CD4-positive, alpha-beta T cell treated with Interleukin-6 at 100 ng/mL for 8 hours (primary cell): ENCODE data around the gene SLC16A3.

Experiments
- DNase-seq: peaks from one replicate; pipeline ENCODE4 v3.0.0-alpha.2; 2020; ENCODE audit warnings: mixed read lengths, low spot score

Gene SLC16A3

DNA sequence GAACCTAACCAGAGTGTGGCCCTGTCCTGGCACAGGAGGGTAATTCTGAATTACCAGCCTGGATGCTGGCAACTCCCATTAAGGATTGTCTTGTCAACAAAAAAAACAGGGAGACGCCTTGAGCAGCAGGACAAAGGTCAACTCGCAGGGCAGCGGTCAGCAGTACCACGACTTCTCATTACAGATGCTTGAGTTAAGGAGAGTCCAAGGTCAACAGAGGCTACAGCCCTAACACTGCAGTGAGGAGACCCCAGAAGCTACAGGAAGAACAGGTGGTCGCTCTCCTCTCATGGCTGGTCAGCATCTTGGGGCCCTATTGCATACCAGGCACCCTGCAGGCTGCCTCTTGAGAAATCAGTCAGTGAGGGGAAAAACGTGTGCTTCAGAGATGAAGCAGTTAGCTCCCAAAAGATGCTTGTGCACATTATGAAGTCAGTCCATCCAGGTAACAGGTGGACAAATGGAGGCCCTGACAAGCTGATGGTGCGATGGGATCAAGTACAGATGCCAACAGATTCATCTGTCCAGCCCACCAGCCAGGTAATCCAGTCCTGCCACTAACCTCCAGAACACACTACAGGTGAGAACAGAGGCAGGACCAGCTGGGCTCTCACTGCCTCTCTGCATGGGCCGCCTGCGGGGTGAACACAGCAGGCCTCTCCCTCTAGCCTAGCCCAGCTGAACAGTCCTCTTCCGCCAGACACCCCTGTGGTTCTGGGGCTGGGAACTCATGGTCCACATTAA, 40.5 kb downstream of the SLC16A3 start:
- no peak for DNase-seq

DNA sequence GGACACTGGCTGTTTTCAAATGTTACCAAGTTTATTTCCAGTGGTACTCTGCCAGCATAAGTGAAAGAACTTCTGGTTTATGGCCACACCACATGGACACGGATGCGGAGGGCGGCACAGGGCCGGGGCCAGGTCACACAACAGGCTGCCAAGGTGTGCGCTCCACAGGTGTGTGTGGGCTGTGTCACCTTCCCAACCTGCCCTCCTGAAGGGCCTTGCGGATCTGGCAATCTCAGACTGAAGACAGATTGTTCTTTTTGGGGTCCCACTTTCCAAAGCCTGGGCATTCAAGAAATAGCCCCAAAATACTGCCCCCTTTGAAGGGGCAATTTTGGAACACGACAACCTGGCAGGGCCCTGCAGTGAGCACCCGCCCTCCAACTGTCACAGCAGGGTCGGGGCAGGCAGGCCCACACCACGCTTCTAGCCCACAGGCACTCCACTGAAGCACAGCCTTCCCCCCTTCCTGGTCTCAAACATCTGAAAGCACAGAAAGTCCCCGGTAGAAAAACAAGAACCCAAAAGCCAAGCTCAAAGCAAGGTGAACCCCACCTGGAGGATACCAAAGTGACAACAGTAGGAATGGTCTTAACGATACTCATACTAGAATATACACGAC, 41.1 kb downstream of the SLC16A3 start:
- DNase-seq: no peak

DNA sequence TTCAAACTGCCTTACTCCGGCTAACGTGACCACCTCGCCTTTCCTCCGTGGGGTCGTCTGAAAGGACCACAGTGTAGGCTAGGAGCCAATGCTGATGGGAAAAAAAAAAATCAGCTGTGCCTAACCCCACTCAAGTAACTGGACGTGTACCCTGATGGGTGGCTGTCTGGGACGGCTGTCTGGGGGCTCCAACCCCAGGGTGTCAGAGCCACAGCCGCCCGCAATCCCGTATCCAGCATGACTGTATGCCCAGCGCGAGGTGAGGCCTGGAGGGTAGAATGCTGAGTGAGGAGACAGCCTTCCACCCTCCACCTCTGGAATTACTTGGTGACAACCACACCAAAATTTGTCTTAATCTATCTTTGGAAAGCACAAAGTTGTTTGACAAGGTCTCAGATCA, 41.8 kb downstream of the SLC16A3 start:
- DNase-seq: no peak

DNA sequence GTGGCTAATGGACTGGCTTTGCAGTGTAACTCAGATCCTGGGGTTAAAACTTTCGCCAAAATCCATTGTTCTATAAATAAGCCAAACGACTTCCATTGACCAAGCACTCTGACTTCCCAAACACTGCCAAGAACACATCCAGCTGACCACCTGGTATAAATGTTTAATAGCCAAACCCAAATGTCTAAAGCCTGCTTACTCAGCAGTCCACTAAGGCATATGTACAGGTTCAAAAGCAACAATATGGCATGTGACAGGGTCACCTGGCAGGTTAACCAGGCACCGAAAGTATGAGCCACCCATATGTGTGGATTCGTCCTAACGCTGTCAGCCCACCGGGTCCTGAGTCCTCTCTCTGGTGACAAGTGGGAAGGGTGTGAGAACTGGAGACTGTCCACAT, 42.6 kb downstream of the SLC16A3 start:
- DNase-seq: no peak

DNA sequence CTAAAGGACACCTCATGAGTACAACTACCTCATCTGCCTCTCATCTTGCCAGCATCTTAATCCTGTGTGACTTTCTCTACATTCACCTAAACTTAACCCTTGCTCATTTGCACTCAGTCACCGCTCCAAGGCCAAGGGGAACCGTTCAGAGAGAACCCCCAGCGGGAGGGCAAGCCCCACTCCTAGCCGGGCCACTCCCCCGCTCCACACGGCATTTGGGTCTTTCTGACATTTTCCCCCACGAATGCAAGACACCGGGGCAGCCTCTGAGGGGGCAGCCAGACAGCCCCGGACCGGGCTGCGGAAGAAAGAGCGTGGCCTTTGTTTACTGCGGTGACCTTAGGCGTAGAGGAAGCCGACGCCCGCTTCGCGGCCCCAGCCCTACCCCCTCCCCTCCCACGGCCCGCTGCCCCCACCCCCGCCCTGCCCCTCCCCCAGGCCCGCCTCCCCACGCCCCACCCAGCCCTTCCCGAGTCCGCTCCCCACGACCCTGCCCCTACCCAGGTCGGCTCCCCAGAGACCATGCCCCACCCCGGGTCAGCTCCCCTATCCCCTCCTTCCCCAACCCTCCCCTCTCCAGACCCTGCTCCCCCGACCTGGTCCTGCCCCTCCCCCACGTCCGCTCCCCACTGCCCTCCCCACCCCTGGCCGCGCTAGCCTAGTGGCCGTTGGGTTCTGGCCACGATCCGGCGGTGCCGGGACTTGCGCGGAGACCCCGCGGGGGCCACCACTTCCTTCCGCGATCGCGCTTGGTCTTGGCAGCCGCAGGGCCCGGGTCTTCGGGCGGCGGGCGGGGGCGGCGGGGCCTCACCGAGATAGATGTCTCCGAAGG, 43.9 kb downstream of the SLC16A3 start:
- DNase-seq: peak; percentile 40

DNA sequence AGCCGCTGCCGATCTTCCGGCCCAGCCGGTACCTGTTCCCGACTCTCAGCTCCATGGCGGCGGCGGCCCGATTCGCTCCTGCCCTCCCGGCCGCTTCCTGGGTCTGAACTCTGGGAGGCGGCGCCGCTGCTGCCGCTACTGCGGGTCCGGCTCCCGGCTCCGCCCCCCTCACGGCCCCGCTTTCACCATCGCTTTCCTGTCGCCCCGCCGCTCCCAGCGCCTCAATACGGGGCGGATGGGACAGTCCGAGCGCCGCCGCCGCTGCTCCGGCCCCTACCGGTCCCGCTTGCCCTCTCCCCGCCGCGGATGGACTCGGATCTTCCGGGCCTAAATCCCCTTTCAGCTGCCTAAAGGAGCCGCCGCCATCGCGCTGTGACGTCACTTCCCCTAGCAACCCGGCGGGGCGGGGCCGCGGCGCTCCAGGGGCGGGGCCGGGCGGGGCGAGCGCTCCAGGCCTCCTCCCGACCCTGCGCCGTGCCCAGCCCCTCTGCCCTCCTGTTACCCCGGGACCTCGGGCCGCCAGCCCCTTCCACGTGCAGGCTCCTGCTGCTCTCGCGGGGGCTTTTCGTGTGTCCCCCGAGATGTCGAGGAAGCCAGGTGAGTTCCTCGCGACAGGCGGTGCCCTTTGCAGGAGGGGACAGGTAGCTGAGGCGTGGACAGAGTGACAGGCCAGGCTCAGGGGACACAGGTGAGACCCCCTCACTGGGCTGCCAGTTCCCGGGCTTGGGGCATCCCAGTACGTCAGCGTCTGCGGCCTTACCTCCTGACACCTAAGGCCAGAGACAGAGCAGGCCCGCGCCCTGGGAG, 44.7 kb downstream of the SLC16A3 start, which contains the start of gene CSNK1D:
Gene CSNK1D (minus strand): TSS at position 374 of the 807 bp plus-strand sequence. CDS start 319 bp downstream, at position 55.
- DNase-seq: peak; percentile 88

DNA sequence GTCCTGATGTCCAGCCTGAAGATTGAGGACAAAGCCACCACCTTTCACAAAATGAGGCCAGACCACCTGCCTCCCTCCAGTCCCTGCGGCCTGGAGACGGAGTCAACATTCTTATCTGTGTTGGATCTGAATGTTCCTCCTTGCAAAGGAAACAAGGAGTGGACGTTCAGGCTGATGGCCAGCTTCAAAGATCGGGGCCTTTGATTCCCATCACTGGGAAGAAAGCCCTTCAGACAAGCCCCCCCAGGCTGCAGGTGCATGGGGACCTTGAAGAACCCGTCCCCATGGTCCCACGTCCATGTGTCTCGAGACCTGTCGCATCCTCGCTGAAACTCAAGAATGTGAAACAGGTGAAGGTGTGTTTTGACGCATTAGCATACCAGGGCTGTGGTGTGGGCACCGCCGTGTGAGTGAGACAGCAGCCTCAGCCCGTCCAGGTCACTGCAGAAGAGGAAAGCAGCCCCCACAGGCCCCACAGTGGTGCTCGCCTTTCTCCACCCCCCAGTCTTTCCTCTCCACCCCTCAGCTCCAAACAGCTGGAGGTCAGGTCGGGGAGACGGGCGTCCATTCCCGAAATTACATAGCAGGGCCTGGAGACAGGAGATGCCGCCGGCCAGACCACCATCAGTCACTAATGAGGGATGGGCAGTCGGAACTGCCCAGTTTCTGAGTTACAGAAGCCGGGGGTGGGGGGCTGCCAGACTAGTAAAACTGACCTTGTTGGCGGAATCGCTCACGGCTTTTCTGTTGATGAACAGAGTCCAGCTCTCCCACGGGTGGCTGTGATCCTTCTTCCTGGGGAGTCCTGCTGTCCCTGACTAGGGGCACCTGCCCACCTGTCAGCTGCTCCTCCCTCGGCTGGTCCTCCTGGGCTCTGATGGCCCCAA, 45.5 kb downstream of the SLC16A3 start:
- no peak for DNase-seq

DNA sequence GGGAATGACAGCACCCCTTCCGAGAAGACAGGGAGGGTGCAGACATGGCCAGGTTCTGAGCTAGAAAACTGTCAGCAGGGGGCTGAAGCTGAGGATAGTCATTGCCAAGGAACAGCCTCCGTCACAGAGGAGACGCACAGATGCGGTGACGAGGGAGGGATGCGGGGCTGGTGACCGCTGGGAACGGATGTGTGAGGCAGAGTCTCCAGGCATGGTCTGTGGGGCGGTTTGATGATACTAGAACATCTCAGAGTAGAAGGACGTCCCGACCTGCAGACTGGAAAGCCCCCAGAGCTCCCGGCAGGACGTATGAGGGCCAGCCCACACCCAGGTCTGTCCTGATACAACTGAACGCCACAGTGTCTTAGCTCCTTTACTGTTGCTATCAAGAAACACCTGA, 46.5 kb downstream of the SLC16A3 start:
- DNase-seq: no peak

DNA sequence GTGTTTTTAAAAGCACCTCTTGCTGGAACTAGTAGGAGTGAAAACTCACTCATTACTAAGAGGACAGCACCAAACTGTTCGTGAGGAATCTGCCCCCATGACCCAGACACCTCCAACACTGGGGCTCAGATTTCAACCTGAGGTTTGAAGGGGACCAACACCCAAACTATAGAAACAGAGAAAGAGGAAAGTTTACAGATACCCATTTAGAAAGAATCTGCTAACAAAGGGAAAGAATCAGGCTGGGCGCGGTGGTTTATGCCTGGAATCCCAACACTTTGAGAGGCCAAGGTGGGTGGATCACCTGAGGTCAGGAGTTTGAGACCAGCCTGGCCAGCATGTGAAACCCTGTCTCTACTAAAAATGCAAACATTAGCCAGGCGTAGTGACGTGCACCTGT, 48.1 kb downstream of the SLC16A3 start:
- no peak for DNase-seq

DNA sequence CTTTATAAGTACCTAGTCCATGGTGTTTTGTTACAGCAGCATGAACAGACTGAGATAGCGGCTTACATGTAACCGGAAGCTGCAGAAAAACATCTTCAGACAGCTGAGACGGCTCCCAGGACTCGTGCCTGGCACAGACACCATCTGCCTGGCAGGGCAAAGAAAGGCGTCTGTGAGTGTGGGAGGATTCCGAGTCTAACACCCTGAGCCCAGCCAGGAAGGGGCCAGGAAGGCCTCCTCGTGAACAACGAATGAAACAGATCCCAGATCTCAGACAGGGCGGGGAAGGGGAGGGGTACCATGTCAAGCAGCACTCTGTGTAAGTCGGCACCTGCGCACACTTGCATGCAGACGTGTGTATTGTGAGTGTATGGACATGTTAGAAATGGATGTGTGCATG, 49.0 kb downstream of the SLC16A3 start:
- DNase-seq: no peak

DNA sequence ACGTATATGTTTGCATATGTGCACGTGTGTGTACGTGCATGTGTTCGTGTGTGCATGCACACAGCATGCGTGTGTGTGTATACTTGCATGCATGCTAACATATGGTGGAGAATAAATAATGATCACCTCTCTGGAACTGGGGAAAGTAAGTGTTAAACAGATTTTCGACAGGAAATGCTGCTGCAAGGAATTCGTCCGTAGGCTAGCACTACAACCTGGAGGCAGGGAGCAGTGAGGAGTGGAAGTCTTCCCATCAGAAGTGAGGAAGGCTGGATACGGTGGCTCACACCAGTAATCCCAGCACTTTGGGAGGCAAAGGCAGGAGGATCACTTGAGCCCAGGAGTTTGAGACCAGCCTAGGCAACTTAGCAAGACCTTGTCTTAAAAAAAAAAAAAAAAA, 49.5 kb downstream of the SLC16A3 start:
- DNase-seq: no peak

DNA sequence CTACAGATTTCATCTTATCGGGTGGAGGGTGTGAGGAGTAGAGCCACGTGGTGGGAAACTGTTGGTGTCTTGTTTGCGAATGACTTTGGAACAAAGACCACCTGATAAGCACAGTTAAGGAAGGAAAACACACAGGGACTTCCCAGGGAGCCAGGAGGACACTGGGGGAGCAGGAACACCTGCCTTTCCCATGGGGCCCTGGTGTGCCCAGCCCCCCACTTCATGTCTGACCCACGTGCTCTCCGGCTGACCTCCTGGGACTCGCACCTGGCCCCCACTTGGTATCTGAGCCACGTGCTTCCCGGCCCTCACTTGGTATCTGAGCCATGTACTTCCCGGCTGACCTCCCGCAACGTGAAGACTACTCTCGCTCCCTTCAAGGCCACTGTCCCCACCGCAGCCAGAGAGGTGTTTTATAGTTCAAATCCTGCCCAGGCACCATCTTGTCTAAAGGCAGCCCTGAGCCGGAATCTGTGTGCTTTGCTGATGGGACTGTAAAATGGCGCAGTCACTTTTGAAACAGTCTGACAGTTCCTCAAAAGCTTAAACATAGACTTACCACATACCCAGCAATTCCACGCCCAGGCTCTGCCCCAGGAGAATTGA, 50.0 kb downstream of the SLC16A3 start:
- DNase-seq: no peak

DNA sequence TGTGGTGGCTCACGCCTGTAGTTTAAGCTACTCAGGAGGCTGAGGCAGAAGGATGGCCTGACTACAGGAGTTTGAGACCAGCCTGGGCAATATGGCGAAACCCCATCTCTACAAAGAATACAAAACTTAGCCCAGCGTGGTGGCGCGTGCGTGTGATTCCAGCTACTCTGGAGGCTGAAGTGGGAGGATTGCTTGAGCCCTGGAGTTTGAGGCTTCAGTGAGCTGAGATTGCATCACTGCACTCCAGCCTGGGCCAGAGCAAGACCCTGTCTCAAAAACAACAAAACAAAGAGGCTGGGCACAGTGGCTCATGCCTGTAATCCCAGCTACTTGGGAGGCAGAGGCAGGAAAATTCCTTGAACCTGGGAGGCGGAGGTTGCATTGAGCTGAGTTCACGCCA, 51.7 kb downstream of the SLC16A3 start:
- no peak for DNase-seq

DNA sequence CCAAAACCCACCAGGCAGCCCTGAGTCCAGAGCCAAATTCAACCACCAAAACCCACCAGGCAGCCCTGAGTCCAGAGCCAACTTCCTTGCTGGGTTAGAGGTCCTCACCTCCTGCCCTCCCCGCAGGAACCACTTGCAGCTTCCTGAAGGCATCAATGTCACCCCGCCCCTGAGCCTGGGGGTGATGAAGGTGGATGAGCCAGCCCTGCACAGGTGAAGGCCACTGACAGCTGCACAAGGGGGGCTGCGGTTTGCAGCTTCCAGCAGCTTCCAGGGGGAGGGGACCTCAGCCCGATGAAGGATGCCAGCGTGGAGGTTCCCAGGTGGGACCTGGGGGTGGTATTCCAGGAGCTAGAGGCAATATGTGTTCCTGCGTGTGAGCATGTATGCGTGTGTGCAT, 52.2 kb downstream of the SLC16A3 start:
- DNase-seq: no peak

DNA sequence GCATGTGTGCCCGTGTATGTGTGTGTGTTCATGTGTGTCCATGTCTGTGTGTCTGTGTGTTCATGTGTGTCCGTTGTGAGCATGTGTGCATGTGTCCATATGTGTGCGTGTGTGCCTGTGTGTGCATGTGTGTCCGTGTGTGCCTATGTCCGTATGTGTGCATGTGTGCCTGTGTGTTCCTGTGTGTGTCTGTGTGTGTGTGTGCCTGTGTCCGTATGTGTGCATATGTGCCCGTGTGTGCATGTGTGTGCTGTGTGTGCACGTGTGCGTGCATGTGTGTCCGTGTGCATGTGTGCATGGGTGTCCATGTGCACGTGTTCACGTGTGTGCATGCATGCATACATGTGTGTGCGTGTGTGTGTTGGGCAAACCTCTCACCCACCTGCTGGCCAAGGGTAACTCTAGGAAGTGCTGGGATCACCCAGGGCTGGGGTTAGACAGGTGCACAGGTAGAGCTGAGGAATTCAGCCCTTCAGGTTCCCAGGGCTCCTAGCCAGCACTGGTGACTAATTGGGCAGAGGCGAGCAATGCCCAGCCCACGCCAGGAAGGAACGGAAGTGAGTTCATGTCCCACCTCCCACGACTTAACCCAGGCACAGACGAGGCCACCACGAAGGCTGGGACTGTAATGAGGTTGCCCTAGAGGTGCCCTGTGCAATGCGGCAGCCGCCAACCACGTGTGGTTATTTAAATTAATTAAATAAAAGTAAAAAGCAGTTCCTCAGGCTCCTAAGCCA, 52.8 kb downstream of the SLC16A3 start:
- DNase-seq: no peak

DNA sequence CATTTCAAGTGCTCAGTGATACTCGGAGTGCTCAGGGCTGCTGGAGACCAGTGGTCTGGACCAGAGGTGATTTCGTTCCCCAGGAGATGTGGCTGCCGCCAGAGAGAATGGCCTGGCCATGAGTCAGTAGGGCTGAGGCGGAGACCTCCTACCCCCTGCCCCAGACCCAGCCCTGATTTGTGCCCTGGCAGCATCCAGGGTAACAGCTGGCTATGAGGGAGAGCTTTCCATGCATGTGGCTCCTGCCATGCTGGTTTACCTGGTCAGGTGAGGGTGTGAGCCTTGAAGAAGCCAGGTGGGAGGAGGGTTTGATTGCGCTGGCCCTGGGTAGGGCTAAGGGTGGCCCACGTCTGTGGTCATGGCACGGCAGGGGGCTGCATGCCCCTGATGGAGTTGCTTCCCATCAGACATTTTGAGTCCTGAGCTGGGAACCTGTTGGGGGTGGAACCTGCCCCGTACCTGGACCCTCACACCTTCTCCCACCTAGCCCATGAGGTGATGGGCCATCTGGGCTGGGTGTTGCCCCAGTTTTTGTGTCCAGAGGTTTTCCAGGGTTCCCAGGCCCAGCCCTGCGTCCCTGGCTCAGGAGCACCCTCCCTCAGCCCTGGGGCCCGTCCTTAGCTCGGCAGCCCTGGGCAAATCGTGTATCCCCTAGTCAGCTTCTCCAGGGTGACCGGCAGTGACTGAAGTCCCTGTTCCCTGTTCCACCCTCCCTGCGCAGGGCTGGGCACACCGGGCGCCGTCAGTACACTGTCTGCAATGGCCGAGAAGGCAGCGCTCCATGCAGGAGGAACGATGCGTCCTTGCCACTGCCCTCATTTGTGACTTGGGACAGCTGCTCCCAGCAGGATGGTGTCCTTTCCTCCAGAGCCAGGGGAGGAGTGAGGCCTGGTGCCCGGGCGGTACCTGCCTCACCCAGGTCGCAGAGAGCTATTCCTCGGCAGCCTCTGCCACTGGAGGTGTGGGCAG, 53.7 kb downstream of the SLC16A3 start:
- DNase-seq: no peak

DNA sequence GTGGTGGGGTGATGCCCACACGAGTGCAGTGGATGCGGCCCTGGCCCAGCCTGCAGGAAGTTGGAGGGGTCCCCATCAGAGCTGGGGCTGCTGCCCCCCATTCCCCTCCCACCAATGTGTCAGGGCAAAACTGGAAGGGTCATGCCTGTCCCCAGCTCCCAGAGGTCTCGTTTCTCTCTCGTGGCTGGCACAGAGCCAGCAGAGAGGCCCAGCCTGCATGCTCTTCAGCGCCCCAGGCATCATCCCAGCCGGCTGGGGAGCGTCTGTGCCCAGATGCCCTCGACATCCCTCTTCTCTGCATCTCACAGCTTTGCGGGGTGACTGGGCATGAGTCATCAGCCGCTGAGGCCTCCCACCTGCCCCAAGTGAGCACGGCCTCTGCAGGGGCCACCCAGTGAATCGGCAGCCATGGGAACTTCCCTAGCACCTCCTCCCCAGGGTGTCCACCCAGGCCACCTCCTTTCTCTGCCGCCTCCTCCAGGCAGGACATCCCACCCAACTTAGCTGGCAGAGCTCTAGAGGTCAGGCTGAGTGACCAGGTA, 54.4 kb downstream of the SLC16A3 start:
- DNase-seq: no peak

DNA sequence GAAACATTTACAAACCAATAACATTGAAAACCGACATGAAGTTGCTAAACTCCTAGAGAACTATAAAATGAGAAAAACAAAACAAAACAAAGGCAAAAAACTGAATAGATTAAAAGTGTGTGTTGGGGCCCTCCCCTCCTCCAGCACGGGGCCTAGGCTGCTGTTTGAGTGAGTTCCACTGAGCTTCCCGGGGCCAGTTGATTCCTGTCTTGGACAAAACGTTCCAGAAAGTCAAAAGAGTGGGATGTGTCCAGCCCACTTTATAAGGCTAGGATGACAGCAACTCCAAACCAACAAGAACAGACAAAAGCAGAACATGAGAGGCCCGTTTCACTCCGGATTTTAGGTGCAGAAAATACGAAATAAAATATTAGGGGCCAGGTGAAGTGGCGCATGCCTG, 56.3 kb downstream of the SLC16A3 start:
- DNase-seq: no peak
